IMR-90 (cell line): ENCODE data around the gene ANKRD34B. TPM values are rescaled to one million over a fixed set of nuclear protein-coding genes. Genes with fewer than 3 reads are reported as not detected.

Experiments
- ATAC-seq: fragments of 200-7000 bp; cut with Tn5 transposase; 2 replicates; pipeline ENCODE4 v1.9.1; 2020; ENCODE audit warnings: low read depth, mild to moderate bottlenecking, moderate library complexity
- BruUV-seq: library from RNA; stranded (reverse); fragments of 400-500 nt; replicated peaks from 2 replicates; lab custom pipeline; 2021; lab: Mats Ljungman, UMichigan
- CTCF ChIA-PET: fragments of 300-600 bp; formaldehyde crosslinking; extraction: SDS; loops from one replicate; lab custom pipeline; 2021; ENCODE audit warnings: antibody characterized with exemption; lab: Yijun Ruan, JAX
- POLR2A ChIA-PET: fragments of 300-600 bp; sonication (Branson Sonifier 250); formaldehyde crosslinking; loops from one replicate; lab custom pipeline; 2022; ENCODE audit warnings: antibody characterized with exemption; ENCODE audit not compliant: unreplicated experiment; lab: Charles Lee
- DNase-seq: peaks from one replicate; pipeline ENCODE4 v3.0.0; 2013
- H2AFZ ChIP-seq: replicated peaks from 2 replicates; pipeline ENCODE3; 2013; ENCODE audit warnings: low read length, mild to moderate bottlenecking; ENCODE audit not compliant: poor library complexity
- H2AK5ac ChIP-seq: 2 replicates; pipeline ENCODE4 v1.6.1; 2013; ENCODE audit warnings: low read depth, low read length, inconsistent platforms
- H2AK9ac ChIP-seq: replicated peaks from 2 replicates; pipeline ENCODE3; 2013; ENCODE audit warnings: mild to moderate bottlenecking, low read depth, low read length, moderate library complexity; ENCODE audit not compliant: poor library complexity
- H2BK120ac ChIP-seq: 2 replicates; pipeline ENCODE4 v1.6.1; 2013; ENCODE audit warnings: low read depth, low read length, inconsistent platforms
- H2BK15ac ChIP-seq: 3 replicates; pipeline ENCODE4 v1.6.1; 2013; ENCODE audit warnings: low read depth, low read length, inconsistent platforms
- H2BK20ac ChIP-seq: 2 replicates; pipeline ENCODE4 v1.6.1; 2013; ENCODE audit warnings: low read depth, mild to moderate bottlenecking, inconsistent platforms, low read length, moderate library complexity
- H2BK5ac ChIP-seq: 2 replicates; pipeline ENCODE4 v1.6.1; 2013; ENCODE audit warnings: mild to moderate bottlenecking, low read depth, low read length, inconsistent platforms; ENCODE audit not compliant: poor library complexity, severe bottlenecking
- H3K14ac ChIP-seq: replicated peaks from 2 replicates; pipeline ENCODE4 v1.6.1; 2013; ENCODE audit warnings: low read depth, low read length, inconsistent platforms
- H3K18ac ChIP-seq: 2 replicates; pipeline ENCODE4 v1.6.1; 2013; ENCODE audit warnings: low read depth, low read length, control low read depth
- H3K23ac ChIP-seq: 2 replicates; pipeline ENCODE4 v1.6.1; 2013; ENCODE audit warnings: low read depth, low read length, inconsistent platforms
- H3K27ac ChIP-seq: 2 replicates; pipeline ENCODE4 v1.5.1; 2013; ENCODE audit warnings: mild to moderate bottlenecking, control low read depth, low read length; ENCODE audit not compliant: insufficient read depth
- H3K27me3 ChIP-seq: 2 replicates; pipeline ENCODE4 v1.6.1; 2013; ENCODE audit warnings: low read length; ENCODE audit not compliant: control insufficient read depth, insufficient read depth
- H3K36me3 ChIP-seq: 2 replicates; pipeline ENCODE4 v1.6.1; 2013; ENCODE audit warnings: low read length, mixed read lengths; ENCODE audit not compliant: control insufficient read depth, insufficient read depth
- H3K4ac ChIP-seq: 2 replicates; pipeline ENCODE4 v1.6.1; 2013; ENCODE audit warnings: low read depth, low read length, inconsistent platforms
- H3K4me1 ChIP-seq: 2 replicates; pipeline ENCODE4 v1.6.1; 2013; ENCODE audit warnings: low read length, mixed read lengths; ENCODE audit not compliant: control insufficient read depth, insufficient read depth
- H3K4me2 ChIP-seq: 2 replicates; pipeline ENCODE4 v1.6.1; 2013; ENCODE audit warnings: low read depth, mild to moderate bottlenecking, control low read depth, low read length, moderate library complexity
- H3K4me3 ChIP-seq: 2 replicates; pipeline ENCODE4 v1.5.1; 2013; ENCODE audit warnings: low read depth, mild to moderate bottlenecking, control low read depth, low read length, moderate library complexity; ENCODE audit not compliant: insufficient read depth
- H3K56ac ChIP-seq: 2 replicates; pipeline ENCODE4 v1.6.1; 2013; ENCODE audit warnings: low read length, inconsistent platforms; ENCODE audit not compliant: insufficient read depth; ENCODE audit errors: extremely low read depth
- H3K79me1 ChIP-seq, 2 experiments: 2 replicates each; pipeline ENCODE4 v1.6.1; 2013; ENCODE audit warnings: low read length in 2 of 2, inconsistent platforms in 1 of 2, low read depth in 1 of 2
- H3K9ac ChIP-seq: 2 replicates; pipeline ENCODE4 v1.6.1; 2013; ENCODE audit warnings: low read depth, low read length, control low read depth
- H3K9me1 ChIP-seq: 2 replicates; pipeline ENCODE4 v1.6.1; 2013; ENCODE audit warnings: low read length, inconsistent platforms; ENCODE audit not compliant: insufficient read depth
- H3K9me3 ChIP-seq: 2 replicates; pipeline ENCODE4 v1.6.1; 2013; ENCODE audit warnings: low read length; ENCODE audit not compliant: control insufficient read depth, insufficient read depth
- H4K20me1 ChIP-seq: 2 replicates; pipeline ENCODE4 v1.6.1; 2013; ENCODE audit warnings: low read length, inconsistent platforms; ENCODE audit not compliant: insufficient read depth
- H4K5ac ChIP-seq: 2 replicates; pipeline ENCODE4 v1.6.1; 2013; ENCODE audit warnings: mild to moderate bottlenecking, low read depth, low read length, control low read depth
- H4K8ac ChIP-seq, 2 experiments: 2 replicates each; pipeline ENCODE4 v1.6.1; 2013; ENCODE audit warnings: low read depth in 2 of 2, low read length in 2 of 2, control low read depth in 1 of 2, inconsistent platforms in 1 of 2
- H4K91ac ChIP-seq: 2 replicates; pipeline ENCODE4 v1.6.1; 2013; ENCODE audit warnings: low read depth, low read length, inconsistent platforms; ENCODE audit not compliant: insufficient read depth
- BHLHE40 ChIP-seq: fragments of 150-350 bp; IDR thresholded peaks from 2 replicates; pipeline ENCODE4 v1.6.1; 2016; ENCODE audit warnings: mild to moderate bottlenecking, low read depth, low read length
- CEBPB ChIP-seq: IDR thresholded peaks from 2 replicates; pipeline ENCODE4 v1.6.1; 2012; ENCODE audit warnings: low read depth, low read length, improper control_type of control experiment
- CHD1 ChIP-seq: IDR thresholded peaks from 2 replicates; pipeline ENCODE4 v1.6.1; 2012; ENCODE audit warnings: low read depth, low read length, improper control_type of control experiment
- CTCF ChIP-seq: conservative IDR thresholded peaks from 2 replicates; pipeline ENCODE4 v1.5.1; 2012; ENCODE audit warnings: mild to moderate bottlenecking, low read depth, low read length, improper control_type of control experiment
- ELK1 ChIP-seq: fragments of 150-350 bp; IDR thresholded peaks from 2 replicates; pipeline ENCODE4 v1.6.1; 2016; ENCODE audit warnings: low read depth, mild to moderate bottlenecking, low read length, moderate library complexity, borderline replicate concordance
- FOS ChIP-seq: fragments of 150-350 bp; IDR thresholded peaks from 2 replicates; pipeline ENCODE4 v1.6.1; 2016; ENCODE audit warnings: low read depth, low read length
- MAFK ChIP-seq: IDR thresholded peaks from 2 replicates; pipeline ENCODE4 v1.6.1; 2012; ENCODE audit warnings: low read depth, low read length, improper control_type of control experiment
- MAZ ChIP-seq: IDR thresholded peaks from 2 replicates; pipeline ENCODE4 v1.6.1; 2012; ENCODE audit warnings: low read depth, mild to moderate bottlenecking, low read length, improper control_type of control experiment, moderate library complexity, borderline replicate concordance
- MXI1 ChIP-seq: IDR thresholded peaks from 2 replicates; pipeline ENCODE4 v1.6.1; 2012; ENCODE audit warnings: low read depth, mild to moderate bottlenecking, low read length, moderate library complexity, borderline replicate concordance
- NFE2L2 ChIP-seq: fragments of 150-350 bp; IDR thresholded peaks from 2 replicates; pipeline ENCODE4 v1.6.1; 2016; ENCODE audit warnings: low read depth, mild to moderate bottlenecking, low read length
- POLR2A ChIP-seq: IDR thresholded peaks from 2 replicates; pipeline ENCODE4 v1.6.1; 2012; ENCODE audit warnings: mild to moderate bottlenecking, low read depth, low read length
- RAD21 ChIP-seq: IDR thresholded peaks from 2 replicates; pipeline ENCODE4 v1.6.1; 2012; ENCODE audit warnings: low read length, improper control_type of control experiment
- RCOR1 ChIP-seq: IDR thresholded peaks from 2 replicates; pipeline ENCODE4 v1.6.1; 2012; ENCODE audit warnings: mild to moderate bottlenecking, low read length, improper control_type of control experiment; ENCODE audit not compliant: insufficient replicate concordance
- RFX5 ChIP-seq: IDR thresholded peaks from 2 replicates; pipeline ENCODE4 v1.8.0; 2012; ENCODE audit warnings: low read depth, mild to moderate bottlenecking, low read length, moderate library complexity
- SMC3 ChIP-seq: fragments of 150-350 bp; IDR thresholded peaks from 2 replicates; pipeline ENCODE4 v1.6.1; 2016; ENCODE audit warnings: low read depth, mild to moderate bottlenecking, antibody characterized with exemption, low read length, moderate library complexity
- USF2 ChIP-seq: fragments of 150-350 bp; IDR thresholded peaks from 2 replicates; pipeline ENCODE4 v1.6.1; 2017; ENCODE audit warnings: mild to moderate bottlenecking, antibody characterized with exemption, low read length, low read depth
- WGBS, 2 experiments: methylation state at CpG; one replicate each; pipeline versions ENCODE4 v1.1.5 to v1.1.7; 2013; ENCODE audit warnings: missing lambda C conversion rate in 2 of 2; ENCODE audit not compliant: insufficient read length in 1 of 2; ENCODE audit errors: extremely low coverage in 2 of 2; 5-methylcytosine and 5-hydroxymethylcytosine counted together
- dilution Hi-C: fragments of 300-500 bp; cut with HindIII; formaldehyde crosslinking; loops from one replicate; pipeline ENCODE4 v1.14.3; 2018; ENCODE audit warnings: low sequenced_read_pairs; ENCODE audit not compliant: unreplicated experiment
- in situ Hi-C: fragments of 300-500 bp; cut with MboI; formaldehyde crosslinking; loops from 3 replicates; pipeline ENCODE4 v1.14.3; 2019; ENCODE audit warnings: low sequenced_read_pairs, inconsistent platforms, mixed read lengths
- intact Hi-C: fragments of 100-400 bp; cut with micrococcal nuclease; formaldehyde crosslinking; loops from 2 replicates; pipeline ENCODE4 v1.10.0; 2022
- polyA plus RNA-seq, 3 experiments: library from polyadenylated mRNA; depleted of rRNA; stranded (reverse); fragments of >200 nt; gene quantifications; 2 replicates each; pipeline ENCODE4 v1.2.3, GENCODE V29; 2012; ENCODE audit warnings: low replicate concordance in 1 of 3
- total RNA-seq: library from RNA; depleted of rRNA; stranded (reverse); fragments of >200 nt; gene quantifications from 2 replicates; pipeline ENCODE4 v1.2.3, GENCODE V29; 2012

The ANKRD34B gene
- total and polyA plus RNA-seq, 2 of the 4 experiments (the other 2 are of a cell fraction) = not detected

GRCh38 chr5:80594810-80595209 is 24.7 kb upstream of the ANKRD34B start:
- no peak overlapping the region for H2AK5ac ChIP-seq
- no peak overlapping the region for H2BK15ac ChIP-seq
- ChIA-PET POLR2A (no interaction called here), CTCF (interaction anchor here (0.7 kb wide), 1 partner anchor 50 kb away, joined by 4 read pairs; no protein-coding TSS in a partner anchor)
- no peak overlapping the region for H2BK120ac ChIP-seq
- H3K56ac ChIP-seq = no peak overlapping the region
- H2BK20ac ChIP-seq = no peak overlapping the region
- dilution Hi-C loops (no loop called here), in situ Hi-C loops (no loop called here), intact Hi-C loops (no loop called here)
- H4K20me1 ChIP-seq = no peaks in the 10 kb centered on the region
- no peak overlapping the region for H4K5ac ChIP-seq
- no peak overlapping the region for H3K4me3 ChIP-seq
- H2AFZ ChIP-seq = no peak overlapping the region
- no peaks in the 10 kb centered on the region for H3K27me3 ChIP-seq
- no peak overlapping the region for H3K4ac ChIP-seq
- ATAC-seq (no peak), DNase-seq (no peak)
- no peak overlapping the region for H3K9ac ChIP-seq
- no peak overlapping the region for H2AK9ac ChIP-seq
- H4K8ac ChIP-seq = no peak overlapping the region
- H3K18ac ChIP-seq = no peak overlapping the region
- no peak for TF ChIP-seq MAFK
- TF ChIP-seq USF2 = no peak
- TF ChIP-seq POLR2A = no peak
- no peak for TF ChIP-seq RAD21
- TF ChIP-seq RCOR1 = no peak
- no peak for TF ChIP-seq MAZ
- TF ChIP-seq NFE2L2 = no peak
- TF ChIP-seq CHD1 = no peak
- no peak for TF ChIP-seq CEBPB
- TF ChIP-seq ELK1 = no peak
- TF ChIP-seq CTCF = no peak
- no peak for TF ChIP-seq FOS
- no peak for TF ChIP-seq BHLHE40
- no peak for TF ChIP-seq RFX5
- no peak for TF ChIP-seq MXI1
- TF ChIP-seq SMC3 = no peak
- no peaks in the 10 kb centered on the region for H3K79me1 ChIP-seq
- H4K91ac ChIP-seq = no peak overlapping the region
- H3K23ac ChIP-seq = no peak overlapping the region
- H3K9me3 ChIP-seq = no peaks in the 10 kb centered on the region
- no peak overlapping the region for H3K27ac ChIP-seq
- no TSS peak for BruUV-seq
- WGBS, 2 experiments = 40% methylated on average over 1 of the region's 2 CpGs; no CpG with 5 or more reads in 1 of the 2 experiments
- H3K4me1 ChIP-seq = no peaks in the 10 kb centered on the region
- no peak overlapping the region for H3K4me2 ChIP-seq
- no peak overlapping the region for H3K14ac ChIP-seq
- H3K9me1 ChIP-seq = no peaks in the 10 kb centered on the region
- no peaks in the 10 kb centered on the region for H3K36me3 ChIP-seq
- no peak overlapping the region for H2BK5ac ChIP-seq
